ENCODE results near the gene FBXW11. TPM values are rescaled to one million over a fixed set of nuclear protein-coding genes. Genes with fewer than 3 reads are reported as not detected.
"Not testable (repeated sequence)": the region's sequence is repeated elsewhere in the genome, so short reads cannot be mapped to it uniquely, and the experiment has no call there.

The FBXW11 gene
- total RNA-seq, 4 donors from 2014 or later = 61.3 to 76.6 (median 70.2) TPM

GRCh38 chr5:171946000-171946781 is 60.2 kb downstream of the FBXW11 start:
- intact Hi-C loops (cut with DNase I) = no loop called here
- TF ChIP-seq CTCF (IDR thresholded peaks at IDR 0.05) = no peak
- TF ChIP-seq POLR2A (IDR thresholded peaks at IDR 0.05) = no peak
- Histone ChIP-seq H3K4me1 (peaks cover 0 to 5% of the 10 kb centered on the region in 2 donors), H3K4me3 (replicated peaks in 1 of 3) (no peak overlapping the region), H3K27ac (no peak overlapping the region), H3K36me3 (no peaks in the 10 kb centered on the region), H3K9me3 (no peaks in the 10 kb centered on the region), H3K27me3 (no peaks in the 10 kb centered on the region)
- 100% methylated on average over 3 of the region's 3 CpGs for WGBS, 2 donors
- no peak for DNase-seq

GRCh38 chr5:171945476-171945875 is 61.0 kb downstream of the FBXW11 start:
- no peaks in the 10 kb centered on the region for H3K36me3 ChIP-seq
- no peak overlapping the region for H3K27ac ChIP-seq
- DNase-seq = no peak
- intact Hi-C loops (cut with DNase I) = no loop called here
- H3K27me3 ChIP-seq = no peaks in the 10 kb centered on the region
- peaks cover 2 to 7% of the 10 kb centered on the region in 2 donors for H3K4me1 ChIP-seq
- TF ChIP-seq CTCF (IDR thresholded peaks at IDR 0.05) (no peak), POLR2A (IDR thresholded peaks at IDR 0.05) (no peak)
- 85 to 96% methylated on average over 4 of the region's 4 CpGs for WGBS, 2 donors
- H3K4me3 ChIP-seq (replicated peaks in 1 of 3) = no peak overlapping the region
- H3K9me3 ChIP-seq = no peaks in the 10 kb centered on the region

GRCh38 chr5:171945066-171945465 is 61.4 kb downstream of the FBXW11 start:
- Histone ChIP-seq H3K36me3 (no peaks in the 10 kb centered on the region), H3K4me3 (replicated peaks in 1 of 3) (no peak overlapping the region), H3K4me1 (peaks cover 6 to 11% of the 10 kb centered on the region in 2 donors), H3K27me3 (no peaks in the 10 kb centered on the region), H3K27ac (no peak overlapping the region), H3K9me3 (no peaks in the 10 kb centered on the region)
- TF ChIP-seq POLR2A (IDR thresholded peaks at IDR 0.05) (no peak), CTCF (IDR thresholded peaks at IDR 0.05) (no peak)
- WGBS, 2 donors = 76 to 81% methylated on average over 2 of the region's 2 CpGs
- no peak for DNase-seq
- intact Hi-C loops (cut with DNase I) = no loop called here

GRCh38 chr5:171942112-171942516 is 64.3 kb downstream of the FBXW11 start:
- H3K27ac ChIP-seq; H3K27me3 ChIP-seq; H3K4me3 ChIP-seq (replicated peaks in 1 of 3); DNase-seq; H3K9me3 ChIP-seq; intact Hi-C loops (cut with DNase I); H3K36me3 ChIP-seq: not testable (repeated sequence)
- 90 to 92% methylated on average over 4 of the region's 6 CpGs for WGBS, 2 donors
- peaks cover 10 to 11% of the 10 kb centered on the region in 2 donors for H3K4me1 ChIP-seq

- H3K27ac ChIP-seq; intact Hi-C loops (cut with DNase I); H3K27me3 ChIP-seq: not testable (repeated sequence)
Observed at GRCh38 chr5:171941675-171942074, 64.8 kb downstream of the FBXW11 start.

GRCh38 chr5:171941275-171941674 is 65.2 kb downstream of the FBXW11 start:
- WGBS, 2 donors = 88 to 90% methylated on average over 3 of the region's 5 CpGs
- intact Hi-C loops (cut with DNase I) = not testable (repeated sequence)

More at GRCh38 chr5:171941675-171942074, 64.8 kb downstream of the FBXW11 start:
- H3K4me3 ChIP-seq (replicated peaks in 1 of 3); DNase-seq; H3K36me3 ChIP-seq; H3K9me3 ChIP-seq: not testable (repeated sequence)
- WGBS, 2 donors = 92 to 95% methylated on average over 1 of the region's 1 CpG
- H3K4me1 ChIP-seq = peaks cover 10 to 11% of the 10 kb centered on the region in 2 donors

More at GRCh38 chr5:171941275-171941674, 65.2 kb downstream of the FBXW11 start:
- not testable (repeated sequence) for H3K27me3 ChIP-seq; DNase-seq; H3K27ac ChIP-seq; H3K9me3 ChIP-seq; H3K36me3 ChIP-seq; H3K4me3 ChIP-seq (replicated peaks in 1 of 3)
- H3K4me1 ChIP-seq = peaks cover 10 to 11% of the 10 kb centered on the region in 2 donors

Measured in thyroid gland (tissue), 4 donors.